C4-2B (cell line): ENCODE data around the gene COL9A3.

Source experiments
- CTCF ChIP-seq: fragments of 450-650 bp; conservative IDR thresholded peaks from 2 replicates; pipeline ENCODE4 v1.5.1; 2017; ENCODE audit warnings: mild to moderate bottlenecking
- ZFX ChIP-seq: fragments of 450-650 bp; IDR thresholded peaks from 2 replicates; pipeline ENCODE4 v1.6.1; 2017

- no peak for TF ChIP-seq CTCF
- TF ChIP-seq ZFX, result no peak
These were observed 29.0 kb upstream of the COL9A3 start for GRCh38 chr20:62787866-62788265.
